Nephron (organoid): Measurements from ENCODE around the gene GPSM1.

Source experiments
- H3K27ac Mint-ChIP-seq, 3 experiments: 2 replicates each; pipeline ENCODE4 v1.8.0; 2020; ENCODE audit warnings: mixed read lengths in 3 of 3, mild to moderate bottlenecking in 2 of 3, moderate library complexity in 1 of 3
- H3K27me3 Mint-ChIP-seq: 2 replicates; pipeline ENCODE4 v1.8.0; 2021; ENCODE audit warnings: low read depth, mild to moderate bottlenecking, moderate library complexity, mixed read lengths
- H3K36me3 Mint-ChIP-seq: 2 replicates; pipeline ENCODE4 v1.8.0; 2020; ENCODE audit warnings: low read depth, mixed read lengths
- H3K4me1 Mint-ChIP-seq: 2 replicates; pipeline ENCODE4 v1.8.0; 2020; ENCODE audit warnings: mixed read lengths
- H3K4me3 Mint-ChIP-seq, 3 experiments: 2 replicates each; pipeline ENCODE4 v1.8.0; 2020; ENCODE audit warnings: mild to moderate bottlenecking in 3 of 3, mixed read lengths in 3 of 3, moderate library complexity in 2 of 3
- H3K9me3 Mint-ChIP-seq: 2 replicates; pipeline ENCODE4 v1.8.0; 2020; ENCODE audit warnings: mixed read lengths
- TF ChIP-seq, protein P1 (sequence below), 3 experiments: fragments of 200-600 bp; sonication (generic); IDR thresholded peaks; one replicate each; pipeline ENCODE4 v1.5.0; 2021; ENCODE audit warnings: antibody characterized with exemption in 3 of 3; ENCODE audit not compliant: unreplicated experiment in 3 of 3

The GPSM1 gene

DNA sequence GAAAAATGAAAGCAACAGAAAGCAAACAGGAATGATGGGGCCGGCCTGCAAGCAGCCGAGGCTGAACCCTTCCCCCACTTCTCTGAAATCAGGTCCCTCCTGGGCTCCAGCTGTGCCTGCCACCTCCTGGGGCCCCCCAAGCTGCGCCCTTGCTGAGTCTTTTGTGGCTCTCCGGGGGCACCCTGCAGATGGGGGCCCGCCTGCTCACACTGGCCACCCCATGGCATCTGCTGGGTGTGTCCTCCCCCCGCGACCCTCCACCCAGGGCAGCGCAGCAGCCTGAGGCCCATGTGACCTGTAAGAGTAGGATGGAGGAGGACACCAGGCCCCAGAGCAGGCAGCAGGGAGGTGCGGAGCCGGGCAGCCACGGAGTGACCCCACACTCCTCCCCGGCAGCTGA is 5.7 kb downstream of the GPSM1 start:
- TF ChIP-seq, protein P1, sequence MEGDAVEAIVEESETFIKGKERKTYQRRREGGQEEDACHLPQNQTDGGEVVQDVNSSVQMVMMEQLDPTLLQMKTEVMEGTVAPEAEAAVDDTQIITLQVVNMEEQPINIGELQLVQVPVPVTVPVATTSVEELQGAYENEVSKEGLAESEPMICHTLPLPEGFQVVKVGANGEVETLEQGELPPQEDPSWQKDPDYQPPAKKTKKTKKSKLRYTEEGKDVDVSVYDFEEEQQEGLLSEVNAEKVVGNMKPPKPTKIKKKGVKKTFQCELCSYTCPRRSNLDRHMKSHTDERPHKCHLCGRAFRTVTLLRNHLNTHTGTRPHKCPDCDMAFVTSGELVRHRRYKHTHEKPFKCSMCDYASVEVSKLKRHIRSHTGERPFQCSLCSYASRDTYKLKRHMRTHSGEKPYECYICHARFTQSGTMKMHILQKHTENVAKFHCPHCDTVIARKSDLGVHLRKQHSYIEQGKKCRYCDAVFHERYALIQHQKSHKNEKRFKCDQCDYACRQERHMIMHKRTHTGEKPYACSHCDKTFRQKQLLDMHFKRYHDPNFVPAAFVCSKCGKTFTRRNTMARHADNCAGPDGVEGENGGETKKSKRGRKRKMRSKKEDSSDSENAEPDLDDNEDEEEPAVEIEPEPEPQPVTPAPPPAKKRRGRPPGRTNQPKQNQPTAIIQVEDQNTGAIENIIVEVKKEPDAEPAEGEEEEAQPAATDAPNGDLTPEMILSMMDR (IDR thresholded peaks at IDR 0.05; ENCODE audit: unreplicated experiment in 3 of 3), result no peak
- Mint-ChIP-seq H3K9me3 (no peaks in the 10 kb centered on the region), H3K36me3 (no peaks in the 10 kb centered on the region), H3K4me3 (no peak overlapping the region), H3K4me1 (peaks cover 11% of the 10 kb centered on the region), H3K27me3 (no peaks in the 10 kb centered on the region), H3K27ac (no peak overlapping the region)

DNA sequence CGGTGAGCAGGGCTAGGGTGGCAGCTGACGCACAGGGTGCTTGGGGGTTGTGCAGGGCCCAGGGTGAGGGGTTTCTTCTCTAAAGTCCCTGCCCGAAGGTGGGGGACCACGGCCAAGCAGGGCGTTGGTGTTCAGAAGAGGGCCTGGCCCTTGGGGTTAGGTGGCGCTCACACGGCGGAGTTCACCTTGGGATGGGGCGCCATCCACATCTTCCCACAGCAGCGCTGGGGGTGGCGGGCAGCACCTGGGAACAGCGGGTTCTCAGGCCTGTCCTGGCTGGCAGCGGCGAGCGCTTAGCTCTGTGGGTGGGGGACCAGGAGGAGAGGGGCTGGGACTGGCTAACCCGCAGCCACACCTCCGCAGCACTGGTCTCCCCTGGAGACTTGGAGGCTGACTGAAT is 6.1 kb downstream of the GPSM1 start:
- Mint-ChIP-seq H3K27me3 (no peaks in the 10 kb centered on the region), H3K27ac (no peak overlapping the region), H3K4me3 (no peak overlapping the region), H3K4me1 (peaks cover 11% of the 10 kb centered on the region), H3K36me3 (no peaks in the 10 kb centered on the region), H3K9me3 (no peaks in the 10 kb centered on the region)
- TF ChIP-seq, protein P1 (IDR thresholded peaks at IDR 0.05; ENCODE audit: unreplicated experiment in 3 of 3), result no peak

DNA sequence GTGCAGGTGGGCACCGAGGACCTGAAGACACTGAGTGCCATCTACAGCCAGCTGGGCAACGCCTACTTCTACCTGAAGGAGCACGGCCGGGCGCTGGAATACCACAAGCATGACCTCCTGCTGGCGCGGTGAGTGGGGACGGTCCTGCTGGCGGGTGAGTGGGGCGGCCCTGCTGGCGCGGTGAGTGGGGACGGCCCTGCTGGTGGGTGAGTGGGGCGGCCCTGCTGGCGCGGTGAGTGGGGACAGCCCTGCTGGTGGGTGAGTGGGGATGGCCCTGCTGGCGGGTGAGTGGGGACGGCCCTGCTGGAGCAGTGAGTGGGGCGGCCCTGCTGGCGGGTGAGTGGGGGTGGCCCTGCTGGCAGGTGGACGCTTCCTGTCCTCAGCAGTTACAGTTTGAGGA is 7.2 kb downstream of the GPSM1 start:
- H3K27me3 Mint-ChIP-seq, result no peaks in the 10 kb centered on the region
- H3K4me1 Mint-ChIP-seq, result peaks cover 6% of the 10 kb centered on the region
- H3K9me3 Mint-ChIP-seq, result no peaks in the 10 kb centered on the region
- H3K27ac Mint-ChIP-seq, result no peak overlapping the region
- H3K4me3 Mint-ChIP-seq, result no peak overlapping the region
- H3K36me3 Mint-ChIP-seq, result peaks cover 7% of the 10 kb centered on the region
- TF ChIP-seq, protein P1 (IDR thresholded peaks at IDR 0.05; ENCODE audit: unreplicated experiment in 3 of 3), result no peak

DNA sequence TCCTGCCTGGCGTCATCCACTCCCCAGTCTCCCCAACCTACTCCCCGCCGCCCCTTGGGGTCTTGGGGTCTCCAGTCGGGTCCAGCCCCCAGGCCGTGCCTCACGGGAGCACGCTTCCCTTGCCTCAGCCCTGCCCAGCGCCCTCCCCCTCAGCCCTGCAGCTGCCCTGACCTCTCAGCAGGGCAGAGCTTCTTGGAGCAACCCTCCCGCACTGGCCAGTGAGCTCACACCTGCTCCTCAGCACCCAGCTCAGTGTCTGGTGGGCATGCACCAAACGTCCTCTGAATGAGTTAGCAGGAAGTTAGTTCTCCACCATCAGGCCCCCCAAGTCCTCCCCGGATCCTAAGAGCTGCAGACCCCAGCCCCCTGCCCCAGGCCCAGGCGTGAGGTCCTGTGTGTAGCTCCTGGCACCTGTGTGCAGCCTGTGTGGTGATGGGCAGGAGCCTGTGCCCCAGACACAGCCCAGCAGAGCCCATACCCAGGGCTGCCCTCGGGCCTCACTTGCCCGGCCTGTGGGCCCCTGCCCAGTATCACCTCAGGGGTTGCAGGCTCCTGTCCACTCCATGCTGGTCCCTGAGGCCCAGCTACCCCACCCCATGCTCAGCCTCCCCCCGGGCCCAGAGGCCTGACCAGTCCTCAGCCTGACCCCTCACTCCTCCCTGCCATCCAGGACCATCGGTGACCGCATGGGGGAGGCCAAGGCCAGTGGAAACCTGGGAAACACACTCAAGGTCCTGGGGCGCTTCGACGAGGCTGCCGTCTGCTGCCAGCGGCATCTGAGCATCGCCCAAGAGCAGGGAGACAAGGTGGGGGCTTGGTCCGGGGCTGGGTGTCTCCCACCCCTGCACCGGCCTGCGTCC is 8.2 kb downstream of the GPSM1 start:
- no peaks in the 10 kb centered on the region for H3K9me3 Mint-ChIP-seq
- TF ChIP-seq, protein P1 (IDR thresholded peaks at IDR 0.05; ENCODE audit: unreplicated experiment in 3 of 3), result no peak
- H3K36me3 Mint-ChIP-seq, result peaks cover 7% of the 10 kb centered on the region
- H3K4me1 Mint-ChIP-seq, result peaks cover 6% of the 10 kb centered on the region
- H3K4me3 Mint-ChIP-seq, result no peak overlapping the region
- no peaks in the 10 kb centered on the region for H3K27me3 Mint-ChIP-seq
- no peak overlapping the region for H3K27ac Mint-ChIP-seq

DNA sequence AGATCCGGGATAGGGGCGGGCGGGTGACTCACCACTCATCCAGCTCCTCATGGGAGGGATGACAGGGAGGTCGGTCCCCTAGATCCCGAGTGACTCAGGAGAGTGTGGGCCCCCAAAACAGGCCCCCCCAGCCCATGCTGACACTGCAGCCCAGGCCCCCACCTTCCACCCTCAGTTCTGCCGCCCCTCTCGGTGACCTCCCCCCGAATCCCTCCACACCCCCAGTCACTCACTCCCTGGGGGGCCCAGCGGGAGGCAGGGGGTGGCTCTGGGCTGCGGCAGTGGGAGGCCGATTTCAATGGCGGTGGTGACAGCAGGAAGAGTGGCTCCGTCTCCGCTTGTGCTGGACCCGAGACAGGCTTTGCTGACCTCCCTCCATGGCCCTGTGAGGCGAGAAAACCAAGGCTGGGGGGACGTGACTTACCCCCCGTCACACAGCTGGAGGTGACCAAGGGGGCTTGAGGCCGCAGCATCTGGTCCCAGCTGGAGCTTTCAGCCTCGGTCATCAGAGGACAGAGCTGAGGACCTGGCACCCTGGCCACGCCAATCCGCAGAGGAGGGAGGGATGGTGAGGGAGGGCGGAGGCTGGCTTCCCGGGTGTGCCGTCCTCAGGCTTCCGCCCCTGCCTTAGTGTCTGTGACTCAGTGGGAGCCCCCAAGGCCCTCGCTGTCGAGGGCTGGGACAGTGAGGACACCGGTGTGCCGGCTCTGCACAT is 9.0 kb downstream of the GPSM1 start:
- no peak overlapping the region for H3K27ac Mint-ChIP-seq
- no peaks in the 10 kb centered on the region for H3K9me3 Mint-ChIP-seq
- no peaks in the 10 kb centered on the region for H3K27me3 Mint-ChIP-seq
- no peak overlapping the region for H3K4me3 Mint-ChIP-seq
- TF ChIP-seq, protein P1 (IDR thresholded peaks at IDR 0.05; ENCODE audit: unreplicated experiment in 3 of 3), result no peak
- H3K36me3 Mint-ChIP-seq, result peaks cover 7% of the 10 kb centered on the region
- peaks cover 6% of the 10 kb centered on the region for H3K4me1 Mint-ChIP-seq
